DND-41 (cell line): Measurements from ENCODE around the gene P3H3.

ENCODE experiments used
- ATAC-seq: fragments of 200-7000 bp; cut with Tn5 transposase; 3 replicates; pipeline ENCODE4 v1.9.1; 2021; ENCODE audit warnings: low read depth; ENCODE audit not compliant: insufficient read depth
- DNase-seq: peaks from one replicate; pipeline ENCODE4 v3.0.0-alpha.2; 2020
- H2AFZ ChIP-seq: 2 replicates; pipeline ENCODE4 v1.6.0; 2012; ENCODE audit warnings: low read depth, low read length
- H3K27ac ChIP-seq: 2 replicates; pipeline ENCODE4 v1.5.1; 2012; ENCODE audit warnings: low read length, inconsistent platforms
- H3K27me3 ChIP-seq: fragments of 200-600 bp; sonication (generic); 2 replicates; pipeline ENCODE4 v1.6.0; 2012; ENCODE audit warnings: low read length, mild to moderate bottlenecking, inconsistent platforms; ENCODE audit not compliant: insufficient read depth, poor library complexity
- H3K36me3 ChIP-seq: 2 replicates; pipeline ENCODE4 v1.5.1; 2012; ENCODE audit warnings: low read length, inconsistent platforms; ENCODE audit not compliant: insufficient read depth
- H3K4me1 ChIP-seq: 2 replicates; pipeline ENCODE4 v1.5.1; 2012; ENCODE audit warnings: mild to moderate bottlenecking, low read length; ENCODE audit not compliant: insufficient read depth
- H3K4me2 ChIP-seq: 2 replicates; pipeline ENCODE4 v1.6.0; 2012; ENCODE audit warnings: mild to moderate bottlenecking, moderate library complexity, low read length, inconsistent platforms; ENCODE audit not compliant: insufficient read depth
- H3K4me3 ChIP-seq, 2 experiments: fragments of 200-600 bp in 1 of 2; shearing (Covaris generic) in 1 of 2; 2 replicates each; pipeline ENCODE4 v1.5.1; 2012 to 2016; ENCODE audit warnings: inconsistent platforms in 2 of 2, low read length in 2 of 2, mild to moderate bottlenecking in 2 of 2, low read depth in 1 of 2, moderate library complexity in 1 of 2
- H3K79me2 ChIP-seq: 2 replicates; pipeline ENCODE4 v1.6.0; 2012; ENCODE audit warnings: low read length, inconsistent platforms; ENCODE audit not compliant: insufficient read depth
- H3K9ac ChIP-seq: 2 replicates; pipeline ENCODE4 v1.6.0; 2012; ENCODE audit warnings: low read depth, mild to moderate bottlenecking, inconsistent platforms, low read length, moderate library complexity
- H3K9me3 ChIP-seq: 2 replicates; pipeline ENCODE4 v1.5.1; 2012; ENCODE audit warnings: low read length, moderate library complexity, mild to moderate bottlenecking, inconsistent platforms; ENCODE audit not compliant: insufficient read depth, severe bottlenecking
- H4K20me1 ChIP-seq: 2 replicates; pipeline ENCODE4 v1.6.0; 2012; ENCODE audit warnings: low read length; ENCODE audit not compliant: insufficient read depth
- CTCF ChIP-seq: IDR thresholded peaks from 2 replicates; pipeline ENCODE4 v1.5.1; 2012; ENCODE audit warnings: borderline replicate concordance, low read length, moderate library complexity, mild to moderate bottlenecking; ENCODE audit not compliant: poor library complexity, severe bottlenecking; ENCODE audit errors: extremely low read depth
- EZH2 ChIP-seq: IDR thresholded peaks from 3 replicates; pipeline ENCODE4 v1.6.1; 2012; ENCODE audit warnings: borderline replicate concordance, low read depth, mild to moderate bottlenecking, moderate library complexity, low read length, inconsistent platforms; ENCODE audit not compliant: severe bottlenecking

Gene P3H3

GRCh38 chr12:6820166-6820565 lies 8.0 kb upstream of the P3H3 start:
- Histone ChIP-seq H3K4me2 (no peak overlapping the region), H3K27ac (no peak overlapping the region), H3K36me3 (no peaks in the 10 kb centered on the region), H3K9ac (no peak overlapping the region), H3K4me3 (no peak overlapping the region), H2AFZ (no peak overlapping the region), H3K9me3 (no peaks in the 10 kb centered on the region), H3K4me1 (peaks cover 16% of the 10 kb centered on the region), H3K79me2 (no peaks in the 10 kb centered on the region), H3K27me3 (peaks cover 51% of the 10 kb centered on the region), H4K20me1 (peaks cover 7% of the 10 kb centered on the region)
- no peak for TF ChIP-seq EZH2
- no peak for TF ChIP-seq CTCF
- DNase-seq: no peak
- no peak for ATAC-seq

- H3K4me1 ChIP-seq: peaks cover 16% of the 10 kb centered on the region
- peak within 1 kb of the TSS; percentile 27 for H3K9ac ChIP-seq
- H2AFZ ChIP-seq: peak within 1 kb of the TSS; percentile 64
- DNase-seq (peak; percentile 49), ATAC-seq (peak; percentile 59)
- H3K79me2 ChIP-seq: no peaks in the 10 kb centered on the region
- H3K36me3 ChIP-seq: no peaks in the 10 kb centered on the region
- H3K9me3 ChIP-seq: no peaks in the 10 kb centered on the region
- TF ChIP-seq CTCF (no peak), EZH2 (peak; percentile 79)
- H3K27me3 ChIP-seq: peaks cover 61% of the 10 kb centered on the region
- H3K4me3 ChIP-seq: peak within 1 kb of the TSS in 1 of 2 experiments; percentile 51; a peak in 2 of 4 replicates
- H3K4me2 ChIP-seq: peak within 1 kb of the TSS; percentile 65
- peaks cover 10% of the 10 kb centered on the region for H4K20me1 ChIP-seq
- H3K27ac ChIP-seq: peak within 1 kb of the TSS; percentile 45; the same call in 1 of the 2 replicates
Measured at GRCh38 chr12:6821591-6822425, 6.4 kb upstream of the P3H3 start, which contains the start of gene GPR162. GPR162 (plus strand) TSS chr12:6821821; CDS start chr12:6823899, 2,078 bp downstream.

- H3K36me3 ChIP-seq: no peaks in the 10 kb centered on the region
- H3K27me3 ChIP-seq: peaks cover 69% of the 10 kb centered on the region
- peaks cover 20% of the 10 kb centered on the region for H3K4me1 ChIP-seq
- no peak overlapping the region for H3K27ac ChIP-seq
- H3K9me3 ChIP-seq: no peaks in the 10 kb centered on the region
- H2AFZ ChIP-seq: no peak overlapping the region
- no peaks in the 10 kb centered on the region for H3K79me2 ChIP-seq
- TF ChIP-seq EZH2 (no peak), CTCF (no peak)
- peak overlapping the region; percentile 65 for H3K4me2 ChIP-seq
- DNase-seq (no peak), ATAC-seq (no peak)
- H3K4me3 ChIP-seq: peak overlapping the region in 1 of 2 experiments; percentile 51; a peak in 1 of 4 replicates
- H3K9ac ChIP-seq: no peak overlapping the region
- H4K20me1 ChIP-seq: peaks cover 14% of the 10 kb centered on the region
Measured at GRCh38 chr12:6822426-6823135, 5.6 kb upstream of the P3H3 start.
